ENCODE measurements around the gene AQP2. TPM values are rescaled to one million over a fixed set of nuclear protein-coding genes. Genes with fewer than 3 reads are reported as not detected.

The AQP2 gene
- total RNA-seq, 1 experiment from 2014 or later, result not detected

DNA sequence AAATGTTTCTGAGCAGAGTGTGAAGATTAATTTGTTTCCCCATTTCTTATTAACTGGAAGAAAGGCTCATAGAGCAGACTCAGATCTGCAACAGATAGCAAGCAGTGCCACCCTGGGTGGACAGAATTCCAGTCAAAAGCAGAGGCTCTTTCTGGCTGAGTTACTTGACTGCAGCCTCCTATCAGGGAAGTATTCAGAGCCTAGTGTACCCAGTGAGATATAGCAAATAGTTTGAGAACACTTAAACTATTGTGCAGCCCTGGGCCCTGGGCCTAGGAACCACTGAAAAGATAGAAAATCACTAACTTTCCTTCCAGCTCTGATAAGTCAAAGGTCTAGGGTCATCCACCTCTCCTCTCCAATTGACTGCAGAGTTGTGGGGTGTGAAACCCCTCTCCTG lies 11.2 kb upstream of the AQP2 start:
- DNase-seq (ENCODE audit: extremely low read depth, low read depth), result no peak

DNA sequence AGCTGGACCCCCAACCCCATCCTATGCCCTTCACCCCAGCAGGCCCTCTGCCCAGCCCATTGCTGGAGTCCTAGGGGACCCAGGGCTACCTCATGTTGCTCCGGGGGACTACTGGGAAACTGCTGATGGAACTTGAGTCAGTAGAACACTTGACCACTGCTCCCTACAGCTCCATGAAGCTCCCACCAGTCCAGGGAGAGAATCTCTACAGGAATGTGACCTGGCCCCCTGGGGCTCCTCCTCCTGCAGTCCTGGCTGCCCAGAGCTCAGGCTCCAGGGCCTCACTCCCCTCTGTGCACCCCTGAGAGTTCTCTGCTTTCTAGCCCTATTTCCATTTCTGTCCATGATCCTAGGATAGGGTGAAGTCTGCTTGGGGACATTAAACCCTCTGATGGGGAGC lies 10.8 kb upstream of the AQP2 start:
- no peak for DNase-seq (ENCODE audit: extremely low read depth, low read depth)

DNA sequence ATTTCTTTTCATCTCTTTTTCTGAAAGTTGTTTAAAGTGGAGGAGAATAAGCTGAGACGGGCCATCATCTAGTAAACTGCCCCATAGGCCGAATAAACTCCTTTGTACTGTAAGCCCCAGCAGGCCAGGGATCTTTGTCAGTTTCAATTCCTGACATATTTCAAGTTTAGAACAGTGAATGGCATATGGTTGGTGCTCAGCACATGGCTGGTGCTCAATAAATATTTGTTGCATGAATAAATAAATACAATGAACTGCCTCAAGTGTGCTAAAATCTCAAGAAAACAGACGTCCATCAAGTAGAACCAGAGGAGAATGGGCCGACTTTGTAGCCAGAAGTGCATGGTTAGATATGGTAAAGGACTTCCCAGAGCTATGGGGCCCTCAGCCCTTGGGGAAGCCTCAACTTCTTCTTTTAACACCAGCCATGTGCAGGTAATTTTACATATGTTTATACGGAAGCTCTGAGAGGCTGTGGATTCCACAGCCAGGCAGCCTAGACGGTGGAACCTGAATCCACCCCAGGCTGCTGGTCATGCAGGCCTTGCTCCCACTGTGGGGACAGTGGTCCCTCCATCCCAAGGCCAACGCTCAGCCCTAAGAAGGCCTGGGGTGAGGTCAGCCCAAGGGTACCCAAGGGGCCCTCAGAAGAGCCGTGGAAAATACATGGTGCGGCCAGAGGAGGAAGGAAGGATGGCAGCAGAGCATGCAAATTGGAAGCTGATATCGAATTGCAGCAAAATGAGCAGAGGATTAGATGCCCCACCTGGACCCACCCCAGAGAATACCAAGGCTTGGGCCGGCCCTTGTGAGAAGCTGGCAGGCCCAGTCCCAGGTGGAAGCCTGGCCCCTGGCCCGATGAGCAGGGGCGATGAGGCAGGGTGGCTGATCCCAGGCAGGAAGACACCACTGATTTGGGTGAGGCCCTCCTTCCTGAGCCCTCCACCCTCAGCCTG lies 8.7 kb upstream of the AQP2 start:
- DNase-seq (ENCODE audit: extremely low read depth, low read depth), result no peak

DNA sequence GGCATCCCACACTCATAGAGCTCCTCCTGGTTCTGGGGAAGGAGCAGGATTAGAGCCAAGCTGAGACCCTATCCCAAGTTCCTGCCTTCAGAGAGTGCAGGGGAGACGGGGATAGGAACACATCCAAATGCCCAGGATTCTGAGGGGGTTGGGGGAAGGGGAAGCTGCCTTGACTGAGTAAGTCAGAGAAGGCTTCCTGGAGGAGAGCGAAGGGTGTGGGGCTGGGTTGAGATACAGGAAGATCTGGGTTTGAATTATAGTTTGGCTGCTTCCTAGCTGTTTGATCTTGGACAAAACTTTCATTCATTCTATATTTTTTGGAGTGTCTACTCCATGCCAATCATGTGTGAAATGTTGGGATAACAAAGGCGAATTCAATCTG lies 8.0 kb upstream of the AQP2 start:
- DNase-seq (ENCODE audit: extremely low read depth, low read depth), result no peak

DNA sequence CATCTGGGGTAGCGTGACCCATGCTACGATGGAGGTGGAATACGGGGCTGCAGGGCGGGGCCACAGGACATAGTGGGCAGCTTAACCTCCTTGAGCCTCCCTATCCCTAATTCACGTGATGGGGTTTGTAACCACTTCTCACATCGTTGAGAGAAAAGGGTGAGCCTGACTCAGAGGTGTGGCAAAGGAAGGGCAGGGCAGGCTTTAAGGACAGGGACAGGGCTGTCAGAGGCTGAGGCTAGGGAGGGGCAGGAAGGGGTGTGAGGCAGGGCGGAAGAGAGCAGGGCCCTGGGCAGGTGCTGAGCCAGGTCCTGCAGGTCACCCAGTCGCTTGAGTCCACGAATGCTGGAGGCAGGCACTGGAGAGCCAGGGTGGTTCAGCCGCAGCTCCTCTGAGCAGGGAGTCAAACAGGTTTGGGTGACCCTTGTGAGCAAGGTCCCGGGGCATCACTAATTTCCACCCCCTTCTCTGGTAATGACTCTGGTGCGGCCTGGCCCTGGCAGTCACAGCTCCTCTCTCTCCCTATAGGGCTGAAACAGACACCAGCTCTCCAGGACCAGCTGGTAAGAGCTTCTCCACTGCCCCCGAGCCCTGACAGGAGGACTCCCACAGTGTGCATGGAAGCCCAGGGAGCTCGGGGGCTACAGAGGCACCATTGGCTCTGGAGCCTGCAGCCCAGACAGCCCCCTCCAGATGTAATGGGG lies 7.5 kb upstream of the AQP2 start:
- peak; percentile 55 for DNase-seq (ENCODE audit: extremely low read depth, low read depth)

DNA sequence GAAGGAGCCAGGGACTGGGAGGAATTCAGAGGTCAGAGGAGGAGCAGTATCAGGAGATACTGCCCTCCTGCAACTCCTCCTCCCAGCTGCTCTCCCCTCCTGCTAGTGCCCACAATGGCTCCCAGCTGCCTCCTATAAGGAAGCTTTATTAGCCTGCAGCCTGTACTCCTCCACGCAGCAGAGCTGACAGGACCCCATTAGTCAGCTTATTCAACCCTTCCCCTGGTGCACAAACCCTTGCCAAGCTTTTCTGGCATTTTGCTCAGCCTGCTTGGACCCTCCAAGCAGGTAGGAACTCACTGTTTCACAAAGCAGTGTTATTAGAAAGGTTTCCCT lies 6.9 kb upstream of the AQP2 start:
- DNase-seq (ENCODE audit: extremely low read depth, low read depth), result no peak

DNA sequence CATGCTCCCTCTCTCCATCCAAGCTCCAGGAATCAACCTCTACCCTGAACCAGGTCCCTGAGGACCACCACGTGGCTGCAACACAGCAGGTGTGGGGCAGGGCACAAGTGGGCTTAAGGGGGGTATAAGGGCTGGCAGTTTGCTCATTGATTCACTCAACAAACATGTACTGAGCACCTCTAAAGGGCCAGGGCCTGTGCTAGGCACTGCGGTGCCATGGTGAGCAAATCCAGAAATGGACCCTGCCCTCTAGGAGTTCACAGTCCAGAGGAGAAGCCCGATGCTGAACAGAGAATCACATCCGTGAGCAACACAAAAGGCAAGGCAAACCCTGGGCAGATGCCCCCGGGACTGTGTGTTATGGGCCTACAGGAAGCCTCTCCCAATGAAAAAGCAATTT lies 6.5 kb upstream of the AQP2 start:
- no peak for DNase-seq (ENCODE audit: extremely low read depth, low read depth)

DNA sequence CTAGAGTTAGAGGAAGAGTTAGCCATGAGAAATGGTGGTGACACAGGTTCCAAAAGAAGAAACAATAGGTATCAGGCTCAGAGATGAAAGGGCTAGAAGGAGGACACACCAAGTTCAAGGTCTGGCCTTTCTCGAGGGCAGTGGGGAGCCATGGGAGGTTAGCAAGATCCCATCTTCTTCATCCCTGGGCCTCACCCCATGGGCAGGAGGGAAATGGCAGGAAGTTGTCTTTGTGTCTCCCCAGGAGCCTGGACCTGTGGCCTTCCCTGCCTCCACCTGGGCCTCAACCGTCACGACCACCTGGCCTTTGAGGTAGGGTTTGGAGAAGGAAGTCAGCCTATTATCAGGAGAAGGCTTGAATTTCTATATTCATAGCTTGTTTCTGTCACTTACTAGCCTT lies 5.8 kb upstream of the AQP2 start:
- DNase-seq (ENCODE audit: extremely low read depth, low read depth), result no peak

DNA sequence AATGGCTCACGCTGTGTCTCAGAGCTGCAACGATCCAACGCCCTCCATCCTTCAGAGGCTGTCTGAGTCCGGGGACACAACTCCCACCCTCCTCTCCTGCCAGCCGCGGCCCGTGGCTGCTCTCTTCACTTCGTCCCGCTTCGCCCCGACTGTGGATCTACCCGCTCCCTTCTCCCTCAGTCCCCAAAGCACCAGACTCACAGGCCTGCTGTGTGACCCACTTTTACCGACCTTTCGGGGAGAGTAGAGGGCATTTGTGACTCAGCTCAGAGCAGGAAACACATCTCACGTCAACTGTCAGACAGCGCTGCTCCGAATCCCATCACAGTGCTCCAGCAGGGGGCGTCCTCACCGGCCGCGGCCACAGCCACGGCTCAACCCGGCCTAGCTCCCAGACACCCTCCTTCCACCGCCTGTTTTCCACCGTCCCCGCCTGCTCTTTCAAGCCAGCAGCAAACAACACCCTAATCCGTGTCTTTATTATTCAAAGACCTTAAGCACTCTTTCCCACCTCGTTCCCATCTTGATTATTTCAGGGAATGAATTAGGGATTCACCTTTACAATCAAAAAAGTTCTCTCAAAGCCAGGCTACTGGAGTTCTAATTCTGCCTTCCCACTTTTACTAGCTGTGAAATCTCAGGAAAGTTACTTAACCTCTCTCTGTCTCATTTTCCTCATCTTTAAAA lies 5.0 kb upstream of the AQP2 start:
- DNase-seq (ENCODE audit: extremely low read depth, low read depth), result peak; percentile 81

DNA sequence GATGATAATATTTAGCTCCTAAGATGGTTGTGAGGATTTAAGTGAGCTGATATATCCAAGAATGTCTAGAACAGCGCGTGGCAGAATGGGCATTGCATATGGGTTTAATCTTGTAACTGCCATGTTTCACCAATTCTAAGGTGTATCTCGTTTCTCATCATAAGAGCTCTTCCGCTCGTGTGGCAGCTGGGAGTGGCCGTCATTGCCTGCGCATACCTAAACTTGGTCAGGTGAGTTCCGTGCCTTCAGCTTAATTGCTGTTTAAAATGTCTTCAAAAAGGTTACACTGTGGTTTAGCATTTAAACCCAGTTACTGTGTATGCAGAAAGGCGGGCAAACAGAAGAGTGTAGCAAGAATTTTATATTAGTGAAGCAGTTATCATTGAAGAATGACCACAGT lies 4.5 kb upstream of the AQP2 start:
- no peak for DNase-seq (ENCODE audit: extremely low read depth, low read depth)

DNA sequence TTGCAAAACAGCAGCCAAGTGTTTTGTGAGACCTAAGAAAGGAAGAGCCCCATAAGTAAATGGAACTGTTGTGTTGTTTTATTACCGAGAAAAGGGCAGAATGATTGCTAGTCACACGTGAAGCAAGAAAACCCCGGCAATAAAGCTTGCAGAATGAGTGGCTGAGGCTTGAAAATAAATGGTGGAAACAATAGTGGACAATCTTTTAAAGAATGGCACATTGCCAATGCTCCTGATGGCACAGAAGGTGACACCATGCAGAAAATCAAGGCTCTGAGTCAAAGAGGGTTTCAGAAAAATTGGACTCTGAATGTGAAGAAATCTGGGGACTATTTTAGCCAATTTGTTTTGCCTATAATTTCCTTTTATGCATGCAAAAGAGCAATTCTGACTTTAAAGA lies 4.0 kb upstream of the AQP2 start:
- DNase-seq (ENCODE audit: extremely low read depth, low read depth), result no peak

DNA sequence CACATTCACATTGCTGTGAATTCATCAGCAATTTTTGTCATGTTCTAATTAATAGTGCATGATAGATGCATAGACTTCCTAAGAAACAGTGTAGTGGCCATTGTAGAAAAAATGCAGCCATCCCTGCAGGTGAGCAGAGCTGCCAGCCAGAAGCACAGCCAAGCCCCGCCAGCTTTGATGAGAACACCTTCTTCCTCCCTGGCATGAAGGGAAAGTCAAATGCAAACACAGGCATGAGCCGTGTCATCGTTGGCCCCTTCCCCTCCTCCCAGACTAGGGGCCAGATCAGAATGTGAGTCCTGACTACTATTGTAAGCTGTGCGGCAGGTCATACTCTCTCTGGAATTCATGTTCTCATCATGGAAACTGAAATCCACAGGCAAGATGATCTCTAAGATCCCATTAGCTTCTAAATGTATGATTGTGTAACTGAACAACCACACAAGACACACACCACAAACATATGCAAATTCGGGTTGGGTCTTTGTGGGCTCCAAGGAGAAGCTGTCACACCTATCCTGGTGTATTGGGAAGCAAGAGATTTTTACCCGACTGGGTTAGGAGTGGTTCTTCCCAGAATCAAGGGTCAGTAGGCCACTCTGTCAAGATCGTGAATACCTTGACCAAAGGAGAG lies 2.8 kb upstream of the AQP2 start:
- DNase-seq (ENCODE audit: extremely low read depth, low read depth), result no peak

DNA sequence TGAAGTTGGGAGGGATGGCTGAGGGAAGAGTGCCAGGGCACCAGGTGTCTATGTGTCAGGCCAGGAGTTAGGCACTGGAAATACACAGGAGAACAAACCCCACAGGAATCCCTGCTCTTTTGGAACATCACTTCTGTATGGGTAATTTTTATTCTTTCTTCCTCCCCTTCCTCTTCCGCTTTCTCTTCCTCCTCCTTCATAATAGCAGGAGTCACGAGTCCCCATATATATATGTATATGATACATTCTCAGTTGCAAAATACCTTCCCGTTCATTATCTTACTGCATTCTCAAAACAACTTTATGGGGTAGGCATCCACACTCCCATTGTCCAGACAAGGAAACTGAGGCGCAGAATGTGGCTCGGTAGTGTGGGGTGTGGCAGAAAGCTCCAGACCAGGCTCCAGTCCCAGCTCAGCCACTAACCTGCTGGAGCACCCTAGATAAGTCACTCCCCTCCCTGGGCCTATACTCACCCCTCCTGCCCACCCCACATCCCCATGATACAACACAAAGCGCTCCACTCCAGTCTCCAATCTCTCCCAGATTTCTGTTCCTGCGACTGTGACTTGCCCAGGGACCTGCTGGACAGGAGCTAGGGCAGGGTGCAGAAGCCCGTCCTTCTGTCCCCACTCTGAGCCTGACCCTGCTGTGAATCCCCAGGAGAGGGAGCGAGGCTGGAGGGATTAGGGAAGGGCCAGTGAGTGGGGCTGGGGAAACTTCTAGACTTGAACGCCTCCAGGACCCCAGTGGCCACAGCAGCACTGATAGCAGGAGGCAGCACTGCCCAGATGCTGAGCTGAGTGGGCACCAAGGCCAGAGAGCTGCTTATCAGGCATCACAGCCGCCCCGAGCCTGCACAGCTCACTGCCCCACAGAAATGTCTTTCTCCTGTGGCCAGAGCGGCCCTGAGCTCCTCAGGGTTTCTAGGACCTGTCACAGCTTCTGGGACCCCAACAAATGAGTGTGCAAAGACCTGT lies 1.4 kb upstream of the AQP2 start:
- no peak for DNase-seq (ENCODE audit: extremely low read depth, low read depth)

DNA sequence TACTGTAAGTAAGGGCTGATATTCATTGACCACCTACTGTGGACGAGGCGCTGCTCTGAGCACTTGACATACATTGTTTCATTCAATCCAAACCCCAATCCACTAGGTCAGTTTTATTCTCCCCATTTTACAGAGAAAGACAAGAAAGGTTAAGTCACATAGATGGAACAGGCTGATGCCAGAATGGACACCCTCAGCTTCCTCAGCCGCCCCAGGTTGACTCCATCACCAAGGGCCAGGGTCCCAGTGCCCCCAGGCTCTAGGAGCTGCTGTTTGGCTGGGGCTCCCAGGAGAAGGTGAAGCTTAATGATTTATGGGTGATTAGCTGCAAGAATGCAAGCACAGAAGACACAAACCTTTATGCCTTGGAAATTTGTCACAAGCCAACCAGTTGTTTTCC lies 671 bp upstream of the AQP2 start:
- no peak for DNase-seq (ENCODE audit: extremely low read depth, low read depth)

DNA sequence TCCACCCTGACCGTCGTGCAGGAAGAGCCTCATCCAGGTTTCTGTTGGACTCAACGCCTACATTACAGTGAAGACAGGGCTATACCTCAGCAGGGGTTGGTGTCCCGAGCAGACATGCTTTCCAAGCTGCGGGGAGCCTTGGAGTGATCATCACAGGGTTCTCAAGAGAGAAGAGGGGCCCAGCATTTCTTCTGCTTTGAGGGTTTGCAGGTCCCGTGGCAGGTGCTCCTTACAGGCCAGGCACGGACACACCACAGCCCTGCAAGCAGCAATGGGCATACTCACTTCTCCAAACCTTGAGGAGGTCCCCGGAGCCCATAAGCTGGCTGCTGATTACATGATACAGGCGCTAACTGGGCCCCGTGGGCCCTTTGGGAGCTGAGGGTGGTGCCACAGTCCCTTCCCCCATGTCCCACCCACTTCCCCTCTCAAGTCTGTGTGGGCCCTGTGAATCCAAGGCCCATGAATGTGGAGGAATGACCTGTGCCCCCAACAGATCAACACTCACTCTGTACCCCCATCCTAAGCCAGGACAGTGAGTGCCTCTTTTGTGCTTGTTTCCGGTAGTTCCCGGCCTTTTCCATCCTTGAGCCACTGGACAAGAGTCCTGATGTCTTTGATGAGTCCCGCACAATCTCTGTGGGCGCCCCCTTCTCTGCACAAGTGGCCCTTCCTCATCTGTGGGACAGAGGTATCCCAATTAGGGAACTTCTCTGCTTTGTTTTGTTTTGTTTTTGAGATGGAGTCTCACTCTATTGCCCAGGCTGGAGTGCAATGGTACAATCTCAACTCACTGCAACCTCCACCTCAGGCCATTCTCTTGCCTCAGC lies 1.1 kb downstream of the AQP2 start:
- no peak for DNase-seq (ENCODE audit: extremely low read depth, low read depth)

DNA sequence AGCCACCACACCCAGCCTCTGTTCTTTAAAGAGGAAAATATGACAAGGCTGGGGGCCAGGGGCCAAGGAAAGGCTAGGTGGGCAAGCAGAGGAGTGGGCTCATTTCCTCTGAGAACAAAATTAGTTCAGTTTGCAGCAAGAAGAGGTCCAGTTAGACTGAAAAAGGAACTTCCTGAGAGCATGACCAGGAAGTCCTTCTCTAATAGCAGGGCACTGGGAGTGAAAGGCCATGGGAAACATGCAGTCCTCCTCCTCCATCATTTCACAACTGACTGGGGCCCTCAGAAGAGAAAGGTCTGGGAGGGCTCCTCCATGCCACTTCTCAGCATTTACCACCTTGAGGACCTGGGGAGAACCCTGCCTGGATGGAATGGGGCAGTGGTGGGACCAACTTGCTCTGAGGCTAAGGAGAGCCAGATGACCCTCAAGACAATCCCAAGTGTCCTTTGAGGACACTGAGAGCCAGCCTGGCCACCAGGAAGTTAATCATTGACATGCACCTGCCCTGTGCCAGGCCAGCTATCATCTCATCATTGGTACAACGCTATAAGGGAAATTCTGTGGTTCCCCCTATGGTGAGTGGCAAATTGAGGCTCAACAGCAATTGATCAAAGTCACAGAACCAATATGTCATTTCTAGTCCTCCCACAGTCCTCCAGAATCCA lies 2.0 kb downstream of the AQP2 start:
- no peak for DNase-seq (ENCODE audit: extremely low read depth, low read depth)

DNA sequence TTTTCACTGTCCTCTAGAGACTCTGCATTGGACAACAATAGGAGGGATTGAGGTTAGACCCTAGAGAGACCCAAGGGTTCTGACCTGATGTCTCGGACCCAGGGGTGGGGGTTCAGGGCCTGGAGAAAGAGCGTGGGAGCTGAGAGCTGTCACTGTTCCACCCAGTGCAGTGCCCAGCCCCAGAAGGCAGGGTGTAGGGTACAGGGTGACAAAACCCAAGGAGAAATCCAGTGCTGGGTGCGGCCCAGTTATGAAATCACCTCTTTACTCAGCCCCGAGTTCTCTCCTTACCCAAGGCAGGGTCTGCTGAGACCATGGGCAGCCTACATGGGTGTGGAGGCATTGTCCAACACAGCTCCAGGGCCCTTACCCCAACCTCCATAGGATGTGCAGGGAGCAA lies 2.6 kb downstream of the AQP2 start:
- no peak for DNase-seq (ENCODE audit: extremely low read depth, low read depth)

DNA sequence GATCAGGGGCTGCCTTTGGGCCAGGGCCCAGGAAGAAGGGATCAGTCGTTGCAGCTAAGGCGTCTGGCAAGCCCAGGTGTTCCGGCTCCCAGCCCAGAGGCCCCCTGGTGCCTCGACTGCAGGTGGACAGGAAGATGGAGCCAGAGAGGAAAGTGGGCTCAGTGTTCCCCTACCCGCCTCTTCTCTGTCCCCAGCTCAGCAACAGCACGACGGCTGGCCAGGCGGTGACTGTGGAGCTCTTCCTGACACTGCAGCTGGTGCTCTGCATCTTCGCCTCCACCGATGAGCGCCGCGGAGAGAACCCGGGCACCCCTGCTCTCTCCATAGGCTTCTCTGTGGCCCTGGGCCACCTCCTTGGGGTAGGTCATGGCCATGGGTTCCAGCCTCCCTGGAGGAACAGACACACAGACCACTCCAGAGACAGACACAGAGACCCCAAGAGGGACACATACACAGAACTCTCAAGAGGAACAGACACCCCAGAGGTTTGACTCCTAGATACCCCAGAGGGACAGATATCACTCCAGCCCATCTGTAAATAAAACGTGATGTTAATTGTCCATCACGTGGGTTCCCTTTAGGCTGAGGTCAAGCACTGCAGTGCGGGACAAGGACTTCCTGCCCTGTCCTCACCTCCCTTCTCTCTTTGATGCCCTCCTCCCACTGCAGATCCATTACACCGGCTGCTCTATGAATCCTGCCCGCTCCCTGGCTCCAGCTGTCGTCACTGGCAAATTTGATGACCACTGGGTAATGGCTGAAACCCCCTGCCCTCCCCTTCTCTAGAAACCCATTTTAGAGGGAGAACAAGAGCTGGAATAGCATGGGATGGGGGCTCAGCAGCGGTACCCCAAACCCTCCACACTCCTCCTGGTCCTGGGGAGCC lies 3.7 kb downstream of the AQP2 start:
- DNase-seq (ENCODE audit: extremely low read depth, low read depth), result no peak

All from NCI-H460 (cell line).